ENCODE measurements around the gene ADNP.
"Not testable (repeated sequence)": the region's sequence is repeated elsewhere in the genome, so short reads cannot be mapped to it uniquely, and the experiment has no call there.

DNA sequence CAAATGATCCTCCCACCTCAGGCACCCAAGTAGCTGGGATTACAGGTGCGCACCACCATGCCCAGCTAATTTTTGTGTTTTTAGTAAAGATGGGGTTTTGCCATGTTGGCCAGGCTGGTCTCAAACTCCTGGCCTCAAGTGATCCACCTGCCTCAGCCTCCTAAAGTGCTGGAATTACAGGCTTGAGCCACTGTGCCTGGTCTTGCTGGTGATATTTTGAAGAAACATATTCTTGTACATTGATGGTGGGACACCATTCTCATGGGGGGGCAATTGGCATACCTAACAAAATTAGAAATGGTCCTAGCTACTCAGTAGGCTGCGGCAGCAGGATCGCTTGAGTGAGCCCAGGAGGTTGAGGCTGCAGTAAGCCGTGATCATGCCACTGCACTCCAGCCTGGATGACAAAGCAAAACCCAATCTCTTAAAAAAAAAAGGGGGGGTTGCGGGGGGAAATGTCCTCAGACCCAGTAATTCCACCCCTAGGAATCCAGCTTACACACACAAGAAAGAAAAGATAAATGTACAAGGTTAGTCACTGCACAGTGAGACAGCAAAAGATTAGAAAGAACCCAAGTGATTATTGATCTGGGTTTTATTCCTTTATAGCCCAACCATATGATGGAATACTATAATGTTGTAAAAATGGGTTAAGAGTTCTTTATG is 49.3 kb downstream of the ADNP start:
- TF ChIP-seq EZH2 (IDR thresholded peaks at IDR 0.05); POLR2AphosphoS5 (IDR thresholded peaks at IDR 0.05; ENCODE audit: borderline replicate concordance, low read depth, low read length); FOXP2 (optimal IDR thresholded peaks at IDR 0.05; ENCODE audit: control extremely low read depth, extremely low read length, insufficient read depth): not testable (repeated sequence)
